Stimulated activated CD4-positive, alpha-beta T cell treated with anti-CD3 and anti-CD28 coated beads, Interleukin-1b, Interleukin-23, amount 100 ng/mL, for 4 hours (primary cell): Measurements from ENCODE around the gene ATP2A1.
"Not testable (repeated sequence)": the region's sequence is repeated elsewhere in the genome, so short reads cannot be mapped to it uniquely, and the experiment has no call there.

ENCODE experiments used
- DNase-seq, 2 donors: peaks; one replicate each; pipeline ENCODE4 v3.0.0-alpha.2; 2020; ENCODE audit warnings: low read depth in 2 of 2

The ATP2A1 gene

GRCh38 chr16:28881565-28881964 is 3.3 kb downstream of the ATP2A1 start:
- DNase-seq: not testable (repeated sequence)

DNA sequence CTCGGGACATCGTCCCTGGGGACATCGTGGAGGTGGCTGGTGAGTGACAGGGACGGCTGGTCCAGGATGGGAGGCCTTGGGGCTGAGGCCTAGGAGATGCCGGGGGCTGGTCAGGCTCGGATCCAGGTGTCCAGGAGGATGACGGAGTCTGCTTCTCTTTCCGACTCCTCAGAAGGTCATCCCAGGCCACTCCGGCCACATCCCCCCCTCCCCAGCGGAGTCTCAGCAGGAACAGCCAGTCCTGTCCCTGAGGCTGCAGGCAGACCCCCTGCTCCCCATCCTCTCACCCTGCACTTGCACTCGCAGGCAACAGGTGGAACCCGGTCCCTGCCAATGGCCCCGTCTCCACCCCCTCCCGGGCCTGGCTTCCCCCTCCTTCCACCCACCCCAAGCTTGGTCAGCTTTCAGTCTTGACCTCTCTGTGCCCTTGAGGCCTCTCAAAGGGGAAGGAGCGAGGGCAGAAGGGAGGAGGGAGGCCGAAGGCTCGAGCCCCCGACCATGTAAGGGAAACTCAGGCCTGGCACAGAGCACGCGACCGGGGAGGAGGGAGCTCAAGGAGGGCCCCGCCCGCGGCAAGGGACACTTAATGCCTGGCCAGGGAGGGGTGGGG is 4.4 kb downstream of the ATP2A1 start:
- no peak for DNase-seq

DNA sequence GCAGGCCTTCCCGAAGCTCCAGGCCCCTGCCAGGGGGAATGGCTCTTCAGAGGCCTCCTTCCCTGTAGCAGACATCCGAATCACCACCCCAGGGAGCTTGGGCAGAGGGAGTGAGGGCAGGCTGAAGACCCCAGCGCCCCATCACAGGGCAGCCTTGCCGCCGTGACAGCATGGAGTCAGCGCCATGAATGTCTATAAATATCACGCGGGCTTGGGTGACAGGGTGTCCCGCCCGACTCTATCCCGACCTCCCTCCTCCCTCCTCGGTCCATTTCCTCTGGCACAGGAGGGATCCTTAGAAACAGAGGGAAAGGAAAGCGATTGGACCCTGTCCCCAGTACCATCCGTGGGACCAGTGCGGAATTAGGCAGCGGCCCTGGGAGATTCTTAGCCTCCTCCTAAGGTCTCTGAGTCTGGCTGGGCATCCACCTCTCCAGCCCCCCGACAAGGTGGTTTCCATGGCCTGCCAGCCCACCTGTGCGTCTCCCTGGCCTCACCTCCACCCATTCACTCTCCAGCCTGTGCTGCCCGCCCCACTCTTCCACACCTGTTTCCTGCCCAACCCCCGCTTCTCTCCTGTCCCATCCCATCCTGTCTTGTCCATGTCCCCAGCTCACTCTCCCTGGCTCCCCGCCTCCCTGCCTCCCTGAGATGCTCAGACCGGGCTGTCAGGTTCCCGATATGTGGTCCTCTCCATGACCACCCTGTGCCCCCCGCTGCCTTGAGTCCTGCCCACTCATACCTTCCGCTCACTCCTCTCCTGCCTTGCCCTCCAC is 5.1 kb downstream of the ATP2A1 start:
- DNase-seq: no peak

DNA sequence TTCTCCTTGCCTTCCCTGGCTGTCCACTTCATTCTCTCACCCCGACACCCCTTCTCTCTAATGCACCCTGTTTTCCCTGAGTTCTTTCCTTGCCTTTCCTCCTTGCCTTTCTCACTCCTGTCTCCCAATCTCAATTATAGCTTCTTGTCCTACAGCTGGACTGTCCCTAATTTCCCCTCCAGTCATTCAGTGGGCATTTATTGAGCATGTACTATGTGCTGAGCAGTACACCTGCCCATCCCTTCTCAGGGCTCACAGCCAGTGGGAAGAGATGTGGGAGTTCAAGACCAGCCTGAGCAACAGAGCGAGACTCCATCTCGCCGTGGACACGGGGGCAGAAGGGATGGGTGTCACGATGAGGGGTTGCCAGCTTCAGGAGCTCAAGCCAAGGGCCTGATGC is 5.8 kb downstream of the ATP2A1 start:
- DNase-seq: no peak

DNA sequence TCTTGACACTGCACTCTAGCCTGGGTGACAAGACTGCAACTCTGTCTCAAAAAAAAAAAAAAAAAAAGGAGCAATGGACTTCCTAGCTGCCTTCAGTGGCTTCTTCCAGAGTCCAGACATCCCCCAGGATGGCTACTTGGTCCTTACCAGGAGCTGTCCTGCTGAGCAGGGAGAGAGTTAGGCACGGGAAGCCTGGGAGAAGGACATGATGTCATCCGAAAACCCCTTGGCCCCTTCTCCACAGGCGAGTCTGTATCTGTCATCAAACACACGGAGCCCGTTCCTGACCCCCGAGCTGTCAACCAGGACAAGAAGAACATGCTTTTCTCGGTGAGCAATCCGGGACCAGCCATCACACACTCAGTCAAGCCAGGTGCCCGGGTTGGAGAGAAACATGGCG is 8.7 kb downstream of the ATP2A1 start:
- no peak for DNase-seq

GRCh38 chr16:28890355-28890754 is 12.1 kb downstream of the ATP2A1 start:
- DNase-seq: not testable (repeated sequence)

GRCh38 chr16:28891964-28892890 is 13.9 kb downstream of the ATP2A1 start:
- no peak for DNase-seq

GRCh38 chr16:28893291-28893690 is 15.0 kb downstream of the ATP2A1 start:
- no peak for DNase-seq

- DNase-seq: no peak
These were observed 17.3 kb downstream of the ATP2A1 start for GRCh38 chr16:28895609-28896008.

- no peak for DNase-seq
These were observed 19.5 kb downstream of the ATP2A1 start for GRCh38 chr16:28897826-28898225.

- DNase-seq: no peak
These were observed 20.0 kb downstream of the ATP2A1 start for GRCh38 chr16:28898266-28898665.

DNA sequence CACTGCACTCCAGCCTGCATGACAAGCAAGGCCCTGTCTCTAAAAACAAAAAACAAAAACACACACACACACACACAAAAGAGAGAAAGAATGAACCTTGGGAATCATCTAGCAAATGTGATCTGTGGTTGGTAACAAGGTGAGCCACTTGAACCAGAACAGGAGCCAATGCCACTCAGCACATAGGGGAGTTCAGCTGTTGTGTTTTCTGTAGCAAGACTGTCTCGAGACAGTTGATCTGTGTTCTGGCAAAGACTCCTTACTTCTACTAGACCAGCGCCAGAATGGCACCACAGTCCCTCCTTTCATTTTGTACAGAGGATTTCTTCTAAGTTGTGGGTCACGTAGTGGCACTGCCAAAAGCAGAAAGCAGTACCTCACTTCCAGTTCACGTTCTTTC is 20.7 kb downstream of the ATP2A1 start:
- no peak for DNase-seq

DNA sequence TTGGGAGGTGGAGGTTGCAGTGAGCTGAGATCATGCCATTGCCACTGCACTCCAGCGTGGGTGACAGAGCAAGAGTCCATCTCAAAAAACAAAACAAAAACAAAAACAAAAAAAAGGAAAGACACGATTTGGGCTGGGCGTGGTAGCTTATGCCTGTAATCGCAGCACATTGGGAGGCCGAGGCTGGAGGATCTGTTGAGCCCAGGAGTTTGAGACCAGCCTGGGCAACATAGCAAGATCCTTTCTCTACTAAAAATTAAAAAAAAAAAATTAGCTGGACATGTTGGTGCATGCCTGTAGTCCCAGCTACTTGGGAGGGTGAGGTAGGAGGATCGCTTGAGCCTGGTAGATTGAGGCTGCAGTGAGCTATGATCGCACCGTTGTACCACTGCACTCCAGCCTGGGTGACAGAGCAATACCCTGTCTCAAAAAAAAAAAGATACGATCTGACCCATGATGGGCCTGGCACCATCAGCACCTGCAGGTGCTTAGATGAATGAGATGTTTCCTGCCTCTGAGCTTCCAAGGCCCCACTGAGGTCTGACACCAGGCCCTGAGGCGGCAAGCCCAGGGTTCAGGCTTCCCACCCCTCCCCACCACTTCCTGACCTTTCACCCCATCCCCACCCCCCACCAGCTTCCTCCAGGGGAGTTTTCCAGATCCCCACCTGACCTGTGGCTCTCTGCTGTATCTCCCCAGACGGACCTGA is 21.7 kb downstream of the ATP2A1 start:
- DNase-seq: no peak

DNA sequence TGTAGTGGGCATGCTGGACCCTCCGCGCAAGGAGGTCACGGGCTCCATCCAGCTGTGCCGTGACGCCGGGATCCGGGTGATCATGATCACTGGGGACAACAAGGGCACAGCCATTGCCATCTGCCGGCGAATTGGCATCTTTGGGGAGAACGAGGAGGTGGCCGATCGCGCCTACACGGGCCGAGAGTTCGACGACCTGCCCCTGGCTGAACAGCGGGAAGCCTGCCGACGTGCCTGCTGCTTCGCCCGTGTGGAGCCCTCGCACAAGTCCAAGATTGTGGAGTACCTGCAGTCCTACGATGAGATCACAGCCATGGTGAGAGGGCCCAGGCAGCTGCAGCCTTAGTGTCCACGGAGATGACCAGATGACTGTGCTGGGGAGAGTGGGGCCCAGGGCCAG is 22.3 kb downstream of the ATP2A1 start:
- no peak for DNase-seq

DNA sequence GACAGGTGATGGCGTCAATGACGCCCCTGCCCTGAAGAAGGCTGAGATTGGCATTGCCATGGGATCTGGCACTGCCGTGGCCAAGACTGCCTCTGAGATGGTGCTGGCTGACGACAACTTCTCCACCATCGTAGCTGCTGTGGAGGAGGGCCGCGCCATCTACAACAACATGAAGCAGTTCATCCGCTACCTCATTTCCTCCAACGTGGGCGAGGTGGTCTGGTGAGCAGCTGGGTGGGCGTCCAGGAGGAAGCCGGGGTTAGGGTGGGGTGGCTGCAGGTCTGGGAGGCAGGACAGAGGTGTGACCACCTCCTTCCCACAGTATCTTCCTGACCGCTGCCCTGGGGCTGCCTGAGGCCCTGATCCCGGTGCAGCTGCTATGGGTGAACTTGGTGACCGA is 23.6 kb downstream of the ATP2A1 start:
- DNase-seq: no peak

- no peak for DNase-seq
These were observed 24.6 kb downstream of the ATP2A1 start for GRCh38 chr16:28902909-28903308.

GRCh38 chr16:28903344-28904042 is 25.2 kb downstream of the ATP2A1 start:
- no peak for DNase-seq

DNA sequence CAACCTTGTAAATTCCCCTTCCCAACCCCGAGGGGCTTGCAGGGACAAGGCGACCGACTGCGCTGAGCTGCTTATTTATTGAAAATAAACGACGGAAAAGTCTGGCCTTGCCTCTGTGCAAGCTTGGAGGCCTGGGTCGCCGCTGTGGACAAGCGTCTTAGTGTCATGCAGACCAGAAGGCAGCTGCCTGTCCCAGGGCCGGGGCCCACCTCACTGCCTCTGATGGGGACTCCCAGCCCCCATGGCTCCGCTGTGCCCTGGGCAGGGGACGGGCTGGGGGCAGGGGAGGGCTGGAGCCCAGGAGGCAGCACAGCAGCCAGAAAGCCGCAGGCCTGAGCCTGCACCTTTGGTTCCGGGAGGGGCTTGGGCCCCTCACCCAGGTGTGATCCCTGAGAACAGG is 26.1 kb downstream of the ATP2A1 start:
- DNase-seq: no peak

DNA sequence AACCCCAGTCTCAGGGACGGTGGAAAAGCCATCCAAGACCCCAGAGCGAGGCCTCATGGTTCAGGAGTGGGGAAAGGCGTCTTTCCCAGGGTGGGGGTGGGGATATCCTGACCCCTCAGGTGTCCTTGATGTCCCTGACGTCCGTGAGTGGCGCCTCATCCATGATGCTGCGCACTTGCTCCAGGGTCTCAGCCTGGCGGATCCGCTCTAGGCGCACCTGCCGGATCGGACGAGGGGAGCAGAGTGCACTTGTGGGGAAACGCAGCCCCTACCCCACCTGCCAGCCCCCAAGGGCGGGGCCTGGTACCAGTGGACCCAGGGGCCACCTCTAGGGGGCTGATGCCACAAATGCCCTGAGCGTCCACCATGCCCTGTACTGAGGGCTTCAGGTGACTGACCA is 26.5 kb downstream of the ATP2A1 start:
- DNase-seq: no peak

GRCh38 chr16:28905229-28905754 is 27.0 kb downstream of the ATP2A1 start:
- no peak for DNase-seq

- DNase-seq: no peak
These were observed 27.6 kb downstream of the ATP2A1 start for GRCh38 chr16:28905800-28906372.
